ENCODE measurements around the gene IL6R. TPM values are rescaled to one million over a fixed set of nuclear protein-coding genes. Genes with fewer than 3 reads are reported as not detected.

IL6R gene
- total RNA-seq, 1 donor from 2014 or later = 6.7 TPM

DNA sequence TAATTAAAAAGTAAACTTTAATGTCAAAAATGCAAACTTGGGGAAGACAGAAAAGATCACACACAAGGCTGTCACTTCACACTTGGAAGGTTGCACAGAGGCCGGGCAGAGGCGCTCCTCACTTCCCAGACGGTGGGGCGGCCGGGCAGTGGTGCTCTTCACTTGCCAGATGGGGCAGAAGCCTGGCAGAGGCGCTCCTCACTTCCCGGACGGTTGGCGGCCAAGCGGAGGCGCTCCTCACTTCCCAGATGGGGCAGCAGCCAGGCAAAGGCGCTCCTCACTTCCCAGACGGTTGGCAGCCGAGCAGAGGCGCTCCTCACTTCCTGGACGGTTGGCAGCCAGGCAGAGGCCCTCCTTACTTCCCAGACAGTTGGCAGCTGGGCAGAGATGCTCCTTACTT is 25.8 kb upstream of the IL6R start:
- intact Hi-C loops (cut with DNase I) = no loop called here
- H3K36me3 ChIP-seq = no peaks in the 10 kb centered on the region
- H3K4me1 ChIP-seq = no peaks in the 10 kb centered on the region
- no peaks in the 10 kb centered on the region for H3K27me3 ChIP-seq
- no peaks in the 10 kb centered on the region for H3K9me3 ChIP-seq
- no peak for DNase-seq (ENCODE audit: low spot score in 2 of 2)
- no peak overlapping the region for H3K27ac ChIP-seq
- no peak overlapping the region for H3K4me3 ChIP-seq
- TF ChIP-seq, protein P1, sequence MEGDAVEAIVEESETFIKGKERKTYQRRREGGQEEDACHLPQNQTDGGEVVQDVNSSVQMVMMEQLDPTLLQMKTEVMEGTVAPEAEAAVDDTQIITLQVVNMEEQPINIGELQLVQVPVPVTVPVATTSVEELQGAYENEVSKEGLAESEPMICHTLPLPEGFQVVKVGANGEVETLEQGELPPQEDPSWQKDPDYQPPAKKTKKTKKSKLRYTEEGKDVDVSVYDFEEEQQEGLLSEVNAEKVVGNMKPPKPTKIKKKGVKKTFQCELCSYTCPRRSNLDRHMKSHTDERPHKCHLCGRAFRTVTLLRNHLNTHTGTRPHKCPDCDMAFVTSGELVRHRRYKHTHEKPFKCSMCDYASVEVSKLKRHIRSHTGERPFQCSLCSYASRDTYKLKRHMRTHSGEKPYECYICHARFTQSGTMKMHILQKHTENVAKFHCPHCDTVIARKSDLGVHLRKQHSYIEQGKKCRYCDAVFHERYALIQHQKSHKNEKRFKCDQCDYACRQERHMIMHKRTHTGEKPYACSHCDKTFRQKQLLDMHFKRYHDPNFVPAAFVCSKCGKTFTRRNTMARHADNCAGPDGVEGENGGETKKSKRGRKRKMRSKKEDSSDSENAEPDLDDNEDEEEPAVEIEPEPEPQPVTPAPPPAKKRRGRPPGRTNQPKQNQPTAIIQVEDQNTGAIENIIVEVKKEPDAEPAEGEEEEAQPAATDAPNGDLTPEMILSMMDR (IDR thresholded peaks at IDR 0.05) = no peak

GRCh38 chr1:154384650-154385489 is 20.3 kb upstream of the IL6R start:
- Histone ChIP-seq H3K9me3 (no peaks in the 10 kb centered on the region), H3K4me1 (no peaks in the 10 kb centered on the region), H3K27me3 (no peaks in the 10 kb centered on the region), H3K36me3 (no peaks in the 10 kb centered on the region), H3K27ac (no peak overlapping the region), H3K4me3 (no peak overlapping the region)
- TF ChIP-seq, protein P1 (IDR thresholded peaks at IDR 0.05) = no peak
- intact Hi-C loops (cut with DNase I) = no loop called here
- no peak for DNase-seq (ENCODE audit: low spot score in 2 of 2)

- TF ChIP-seq, protein P1 (IDR thresholded peaks at IDR 0.05) = no peak
- H3K4me1 ChIP-seq = no peaks in the 10 kb centered on the region
- H3K36me3 ChIP-seq = no peaks in the 10 kb centered on the region
- no peaks in the 10 kb centered on the region for H3K27me3 ChIP-seq
- H3K4me3 ChIP-seq = no peak overlapping the region
- no peaks in the 10 kb centered on the region for H3K9me3 ChIP-seq
- DNase-seq (ENCODE audit: low spot score in 2 of 2) = no peak
- H3K27ac ChIP-seq = no peak overlapping the region
- intact Hi-C loops (cut with DNase I) = no loop called here
Observed at GRCh38 chr1:154386643-154387352, 18.3 kb upstream of the IL6R start.

DNA sequence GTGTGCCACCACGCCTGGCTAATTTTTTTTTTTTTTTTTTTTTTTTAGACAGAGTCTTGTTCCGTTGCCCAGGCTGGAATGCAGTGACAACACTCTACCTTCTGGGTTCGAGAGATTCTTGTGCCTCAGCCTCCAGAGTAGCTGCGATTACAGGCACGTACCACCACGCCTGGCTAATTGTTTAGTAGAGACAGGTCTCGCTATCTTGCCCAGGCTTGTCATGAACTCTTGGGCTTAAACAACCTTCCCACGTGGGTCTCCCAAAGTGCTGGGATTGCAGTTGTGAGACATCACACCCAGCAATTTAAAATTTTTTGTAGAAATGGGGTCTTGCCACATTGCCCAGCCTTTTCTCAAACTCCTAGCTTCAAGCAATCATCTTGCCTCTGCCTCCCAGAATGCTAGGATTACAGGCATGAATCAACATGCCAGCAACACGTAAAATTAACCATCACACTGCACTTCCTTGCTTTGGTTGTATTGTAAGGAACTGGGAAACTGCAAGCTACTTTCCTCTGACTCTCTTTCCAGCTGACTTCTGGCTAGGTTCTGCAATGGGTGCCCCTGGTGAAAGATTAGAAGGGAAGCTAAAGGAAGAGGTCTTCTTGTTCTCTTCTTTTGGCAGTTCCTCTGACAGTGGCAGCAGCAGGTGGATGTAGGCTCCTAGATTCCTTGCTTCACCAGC is 13.9 kb upstream of the IL6R start:
- TF ChIP-seq, protein P1 (IDR thresholded peaks at IDR 0.05) = no peak
- no peak overlapping the region for H3K27ac ChIP-seq
- no peak for DNase-seq (ENCODE audit: low spot score in 2 of 2)
- no peaks in the 10 kb centered on the region for H3K9me3 ChIP-seq
- H3K4me3 ChIP-seq = no peak overlapping the region
- no peaks in the 10 kb centered on the region for H3K36me3 ChIP-seq
- intact Hi-C loops (cut with DNase I) = no loop called here
- H3K27me3 ChIP-seq = no peaks in the 10 kb centered on the region
- H3K4me1 ChIP-seq = no peaks in the 10 kb centered on the region

GRCh38 chr1:154398141-154398540 is 7.0 kb upstream of the IL6R start:
- intact Hi-C loops (cut with DNase I) = no loop called here
- no peak overlapping the region for H3K27ac ChIP-seq
- H3K4me1 ChIP-seq = no peaks in the 10 kb centered on the region
- no peaks in the 10 kb centered on the region for H3K36me3 ChIP-seq
- no peaks in the 10 kb centered on the region for H3K27me3 ChIP-seq
- no peak overlapping the region for H3K4me3 ChIP-seq
- TF ChIP-seq, protein P1 (IDR thresholded peaks at IDR 0.05) = no peak
- no peaks in the 10 kb centered on the region for H3K9me3 ChIP-seq
- DNase-seq (ENCODE audit: low spot score in 2 of 2) = no peak
